ENCODE data around the gene CTF1. TPM values are rescaled to one million over a fixed set of nuclear protein-coding genes. Genes with fewer than 3 reads are reported as not detected.

CTF1 gene
- total and polyA plus RNA-seq, 9 donors: 7.0 to 22.4 (median 14.4) TPM

- Histone ChIP-seq H3K4me3 (peak overlapping the region; percentile 66), H3K36me3 (no peaks in the 10 kb centered on the region), H3K4me1 (ENCODE audit: insufficient read depth) (no peaks in the 10 kb centered on the region), H3K27me3 (no peaks in the 10 kb centered on the region), H3K9me3 (no peaks in the 10 kb centered on the region), H3K27ac (peak overlapping the region; percentile 96 to 97)
- TF ChIP-seq EP300 (IDR thresholded peaks at IDR 0.05) (peak; percentile 11), CTCF (IDR thresholded peaks at IDR 0.05) (no peak)
- DNase-seq: peak; percentile 99 to 100 (median 100)
- intact Hi-C loops (cut with DNase I): loop anchor here in 1 of 4 donors (2.0 kb wide), 1 partner anchor 26 kb away; the partner anchor contains the start of gene ORAI3
- 0 to 1% (median 0%) methylated on average over 39 to 42 of the region's 42 CpGs for WGBS, 3 donors
These were observed 26.1 kb downstream of the CTF1 start for GRCh38 chr16:30922420-30922959.

- 0 to 1% (median 1%) methylated on average over 32 to 33 of the region's 33 CpGs for WGBS, 3 donors
- TF ChIP-seq EP300 (IDR thresholded peaks at IDR 0.05): no peak
- peak; percentile 44 for TF ChIP-seq POLR2A (IDR thresholded peaks at IDR 0.05)
- H3K27ac ChIP-seq: peak overlapping the region; percentile 96 to 97
- H3K27me3 ChIP-seq: no peaks in the 10 kb centered on the region
- peak; percentile 99 to 100 (median 99) for DNase-seq
- no peaks in the 10 kb centered on the region for H3K36me3 ChIP-seq
- no peaks in the 10 kb centered on the region for H3K9me3 ChIP-seq
- H3K4me1 ChIP-seq (ENCODE audit: insufficient read depth): no peaks in the 10 kb centered on the region
- intact Hi-C loops (cut with DNase I): loop anchor here in 1 of 4 donors (2.0 kb wide), 1 partner anchor 26 kb away; the partner anchor contains the start of gene ORAI3
- H3K4me3 ChIP-seq: peak overlapping the region; percentile 84
These were observed 26.6 kb downstream of the CTF1 start for GRCh38 chr16:30922960-30923535.

- H3K4me1 ChIP-seq (ENCODE audit: insufficient read depth): no peaks in the 10 kb centered on the region
- 0% methylated on average over 20 to 31 of the region's 31 CpGs for WGBS, 3 donors
- H3K27me3 ChIP-seq: no peaks in the 10 kb centered on the region
- TF ChIP-seq EP300 (IDR thresholded peaks at IDR 0.05) (no peak), CTCF (IDR thresholded peaks at IDR 0.05) (no peak), POLR2A (IDR thresholded peaks at IDR 0.05) (peak; percentile 28)
- H3K27ac ChIP-seq: peak within 1 kb of the TSS; percentile 96 to 97
- H3K9me3 ChIP-seq: no peaks in the 10 kb centered on the region
- no peaks in the 10 kb centered on the region for H3K36me3 ChIP-seq
- intact Hi-C loops (cut with DNase I): loop anchor here in 1 of 4 donors (2.0 kb wide), 1 partner anchor 25 kb away; the partner anchor contains the start of gene ORAI3
- DNase-seq: peak; percentile 67 to 86 (median 81)
- H3K4me3 ChIP-seq: peak within 1 kb of the TSS; percentile 84
These were observed 27.2 kb downstream of the CTF1 start, which contains the start of gene FBXL19 for GRCh38 chr16:30923554-30924075. Gene FBXL19, plus strand, starts transcription at chr16:30923572. Its CDS starts 2,183 bp downstream, at chr16:30925755.

- peak overlapping the region; percentile 84 for H3K4me3 ChIP-seq
- peak; percentile 53 to 76 (median 73) for DNase-seq
- H3K36me3 ChIP-seq: no peaks in the 10 kb centered on the region
- H3K9me3 ChIP-seq: no peaks in the 10 kb centered on the region
- intact Hi-C loops (cut with DNase I): no loop called here
- H3K27ac ChIP-seq: peak overlapping the region; percentile 77 to 85
- H3K27me3 ChIP-seq: no peaks in the 10 kb centered on the region
- H3K4me1 ChIP-seq (ENCODE audit: insufficient read depth): no peaks in the 10 kb centered on the region
- TF ChIP-seq POLR2A (IDR thresholded peaks at IDR 0.05): no peak
- no peak for TF ChIP-seq EP300 (IDR thresholded peaks at IDR 0.05)
- no peak for TF ChIP-seq CTCF (IDR thresholded peaks at IDR 0.05)
- WGBS, 3 donors: 2 to 5% (median 3%) methylated on average over 21 to 53 of the region's 53 CpGs
These were observed 27.9 kb downstream of the CTF1 start for GRCh38 chr16:30924076-30924912.
